ENCODE results near the gene SLC2A4RG. TPM values are rescaled to one million over a fixed set of nuclear protein-coding genes. Genes with fewer than 3 reads are reported as not detected.
A peak's percentile ranks its signal among the peaks of the same experiment; 100 is the strongest.

The SLC2A4RG gene
- total RNA-seq, 5 donors from 2014 or later (not counting 1 experiment from before 2014, with no cell fraction given): 110 to 173 (median 135) TPM

GRCh38 chr20:63696628-63697356 is 42.8 kb upstream of the SLC2A4RG start, which contains the start of gene TNFRSF6B:
Gene TNFRSF6B, plus strand, starts transcription at chr20:63696652. Its CDS starts 116 bp downstream, at chr20:63696768.
- peaks cover 2 to 79% of the 10 kb centered on the region in 2 experiments for H3K4me1 ChIP-seq (ENCODE audit: control insufficient read depth in 1 of 2, extremely low read depth in 1 of 2, insufficient read depth in 2 of 2, low read length in 2 of 2)
- Mint-ChIP-seq H3K4me3 (peak within 1 kb of the TSS in 2 of 3 donors; percentile 28 to 64), H3K4me1 (peaks cover 0 to 32% (median 12%) of the 10 kb centered on the region in 3 donors), H3K27ac (peak within 1 kb of the TSS in 1 of 2 donors; percentile 55), H3K36me3 (no peaks in the 10 kb centered on the region), H3K9me3 (no peaks in the 10 kb centered on the region), H3K27me3 (no peaks in the 10 kb centered on the region)
- DNase-seq (peak in 9 of 35 experiments; percentile 7 to 34 (median 22)), ATAC-seq (replicated peaks in 1 of 4) (peak; percentile 22 to 48 (median 42))
- peaks cover 0 to 16% of the 10 kb centered on the region in 2 donors for H3K36me3 ChIP-seq (ENCODE audit: control insufficient read depth in 2 of 2, extremely low read depth in 1 of 2, insufficient read depth in 1 of 2, low read length in 1 of 2)
- peak within 1 kb of the TSS; percentile 15 to 36 for H3K4me3 ChIP-seq (ENCODE audit: control insufficient read depth in 1 of 2, extremely low read depth in 1 of 2, low read length in 1 of 2)
- H3K27ac ChIP-seq (ENCODE audit: low read length): no peak within 1 kb of the TSS
- H3K9me3 ChIP-seq: no peaks in the 10 kb centered on the region
- H3K27me3 ChIP-seq (replicated peaks in 1 of 2; ENCODE audit: control insufficient read depth in 2 of 2, extremely low read depth in 1 of 2, insufficient read depth in 2 of 2, low read length in 1 of 2): no peaks in the 10 kb centered on the region
- POLR2A ChIA-PET: interaction anchor here in 1 of 2 donors (0.5 kb wide), 1 partner anchor 72 kb away, joined by 3 read pairs; no protein-coding TSS in a partner anchor
- CTCF ChIA-PET: no interaction called here
- WGBS (ENCODE audit: insufficient coverage): 7% methylated on average over 48 of the region's 52 CpGs

- Histone ChIP-seq H3K4me3 (ENCODE audit: control insufficient read depth in 1 of 2, extremely low read depth in 1 of 2, low read length in 1 of 2) (peak overlapping the region in 1 of 2 donors; percentile 36), H3K27me3 (replicated peaks in 1 of 2; ENCODE audit: control insufficient read depth in 2 of 2, extremely low read depth in 1 of 2, insufficient read depth in 2 of 2, low read length in 1 of 2) (no peaks in the 10 kb centered on the region), H3K27ac (ENCODE audit: low read length) (no peak overlapping the region), H3K4me1 (ENCODE audit: control insufficient read depth in 1 of 2, extremely low read depth in 1 of 2, insufficient read depth in 2 of 2, low read length in 2 of 2) (peaks cover 2 to 83% of the 10 kb centered on the region in 2 experiments), H3K36me3 (ENCODE audit: control insufficient read depth in 2 of 2, extremely low read depth in 1 of 2, insufficient read depth in 1 of 2, low read length in 1 of 2) (peaks cover 2 to 16% of the 10 kb centered on the region in 2 donors), H3K9me3 (no peaks in the 10 kb centered on the region)
- peaks cover 0 to 37% (median 12%) of the 10 kb centered on the region in 3 donors for H3K4me1 Mint-ChIP-seq
- DNase-seq (no peak), ATAC-seq (replicated peaks in 1 of 4) (no peak)
- H3K27ac Mint-ChIP-seq: no peak overlapping the region
- ChIA-PET POLR2A (interaction anchor here in 1 of 2 donors (0.5 kb wide), 1 partner anchor 72 kb away, joined by 3 read pairs; no protein-coding TSS in a partner anchor), CTCF (no interaction called here)
- no peaks in the 10 kb centered on the region for H3K36me3 Mint-ChIP-seq
- H3K27me3 Mint-ChIP-seq: no peaks in the 10 kb centered on the region
- no peaks in the 10 kb centered on the region for H3K9me3 Mint-ChIP-seq
- 79% methylated on average over 3 of the region's 7 CpGs for WGBS (ENCODE audit: insufficient coverage)
- peak overlapping the region in 2 of 3 donors; percentile 24 to 64 for H3K4me3 Mint-ChIP-seq
These were observed 42.2 kb upstream of the SLC2A4RG start for GRCh38 chr20:63697357-63697867.

- Histone ChIP-seq H3K36me3 (ENCODE audit: control insufficient read depth in 2 of 2, extremely low read depth in 1 of 2, insufficient read depth in 1 of 2, low read length in 1 of 2) (peaks cover 2 to 16% of the 10 kb centered on the region in 2 donors), H3K4me3 (ENCODE audit: control insufficient read depth in 1 of 2, extremely low read depth in 1 of 2, low read length in 1 of 2) (no peak overlapping the region), H3K27ac (ENCODE audit: low read length) (no peak overlapping the region), H3K27me3 (replicated peaks in 1 of 2; ENCODE audit: control insufficient read depth in 2 of 2, extremely low read depth in 1 of 2, insufficient read depth in 2 of 2, low read length in 1 of 2) (no peaks in the 10 kb centered on the region), H3K9me3 (no peaks in the 10 kb centered on the region), H3K4me1 (ENCODE audit: control insufficient read depth in 1 of 2, extremely low read depth in 1 of 2, insufficient read depth in 2 of 2, low read length in 2 of 2) (peaks cover 2 to 83% of the 10 kb centered on the region in 2 experiments)
- CTCF ChIA-PET: no interaction called here
- DNase-seq: no peak
- Mint-ChIP-seq H3K4me3 (peak overlapping the region in 2 of 3 donors; percentile 24 to 64), H3K9me3 (no peaks in the 10 kb centered on the region), H3K4me1 (peaks cover 0 to 37% (median 12%) of the 10 kb centered on the region in 3 donors), H3K27ac (no peak overlapping the region), H3K27me3 (no peaks in the 10 kb centered on the region), H3K36me3 (no peaks in the 10 kb centered on the region)
- no peak for ATAC-seq (replicated peaks in 1 of 4)
- POLR2A ChIA-PET: no interaction called here
- WGBS (ENCODE audit: insufficient coverage): 96% methylated on average over 20 of the region's 40 CpGs
These were observed 41.6 kb upstream of the SLC2A4RG start for GRCh38 chr20:63697868-63698545.

- H3K4me3 ChIP-seq (ENCODE audit: control insufficient read depth in 1 of 2, extremely low read depth in 1 of 2, low read length in 1 of 2): no peak overlapping the region
- no peak overlapping the region for H3K27ac Mint-ChIP-seq
- H3K4me1 ChIP-seq (ENCODE audit: control insufficient read depth in 1 of 2, extremely low read depth in 1 of 2, insufficient read depth in 2 of 2, low read length in 2 of 2): peaks cover 2 to 79% of the 10 kb centered on the region in 2 experiments
- no peak overlapping the region for H3K27ac ChIP-seq (ENCODE audit: low read length)
- DNase-seq: no peak
- no peaks in the 10 kb centered on the region for H3K27me3 Mint-ChIP-seq
- H3K4me1 Mint-ChIP-seq: peaks cover 0 to 35% (median 12%) of the 10 kb centered on the region in 3 donors
- H3K27me3 ChIP-seq (replicated peaks in 1 of 2; ENCODE audit: control insufficient read depth in 2 of 2, extremely low read depth in 1 of 2, insufficient read depth in 2 of 2, low read length in 1 of 2): no peaks in the 10 kb centered on the region
- H3K36me3 ChIP-seq (ENCODE audit: control insufficient read depth in 2 of 2, extremely low read depth in 1 of 2, insufficient read depth in 1 of 2, low read length in 1 of 2): peaks cover 7 to 19% of the 10 kb centered on the region in 2 donors
- H3K36me3 Mint-ChIP-seq: no peaks in the 10 kb centered on the region
- 30% methylated on average over 12 of the region's 19 CpGs for WGBS (ENCODE audit: insufficient coverage)
- CTCF ChIA-PET: no interaction called here
- no peak overlapping the region for H3K4me3 Mint-ChIP-seq
- no peaks in the 10 kb centered on the region for H3K9me3 ChIP-seq
- POLR2A ChIA-PET: no interaction called here
- ATAC-seq (replicated peaks in 1 of 4): no peak
- no peaks in the 10 kb centered on the region for H3K9me3 Mint-ChIP-seq
These were observed 40.7 kb upstream of the SLC2A4RG start for GRCh38 chr20:63698739-63699465.

- no peak overlapping the region for H3K4me3 Mint-ChIP-seq
- no peaks in the 10 kb centered on the region for H3K27me3 Mint-ChIP-seq
- H3K4me3 ChIP-seq (ENCODE audit: control insufficient read depth in 1 of 2, extremely low read depth in 1 of 2, low read length in 1 of 2): no peak overlapping the region
- H3K27me3 ChIP-seq (replicated peaks in 1 of 2; ENCODE audit: control insufficient read depth in 2 of 2, extremely low read depth in 1 of 2, insufficient read depth in 2 of 2, low read length in 1 of 2): no peaks in the 10 kb centered on the region
- WGBS (ENCODE audit: insufficient coverage): 92% methylated on average over 17 of the region's 24 CpGs
- H3K4me1 ChIP-seq (ENCODE audit: control insufficient read depth in 1 of 2, extremely low read depth in 1 of 2, insufficient read depth in 2 of 2, low read length in 2 of 2): peaks cover 2 to 72% of the 10 kb centered on the region in 2 experiments
- no peaks in the 10 kb centered on the region for H3K36me3 Mint-ChIP-seq
- POLR2A ChIA-PET: no interaction called here
- CTCF ChIA-PET: no interaction called here
- H3K27ac Mint-ChIP-seq: no peak overlapping the region
- no peak for DNase-seq
- no peaks in the 10 kb centered on the region for H3K9me3 ChIP-seq
- H3K36me3 ChIP-seq (ENCODE audit: control insufficient read depth in 2 of 2, extremely low read depth in 1 of 2, insufficient read depth in 1 of 2, low read length in 1 of 2): peaks cover 14 to 22% of the 10 kb centered on the region in 2 donors
- peaks cover 0 to 36% (median 12%) of the 10 kb centered on the region in 3 donors for H3K4me1 Mint-ChIP-seq
- ATAC-seq (replicated peaks in 1 of 4): no peak
- no peaks in the 10 kb centered on the region for H3K9me3 Mint-ChIP-seq
- H3K27ac ChIP-seq (ENCODE audit: low read length): no peak overlapping the region
These were observed 39.9 kb upstream of the SLC2A4RG start for GRCh38 chr20:63699466-63700198.

Measured in T-cell (primary cell).